ENCODE data around the gene SLC4A5.
"Not testable (repeated sequence)": the region's sequence is repeated elsewhere in the genome, so short reads cannot be mapped to it uniquely, and the experiment has no call there.

Gene SLC4A5

GRCh38 chr2:74194799-74195198 is 148.4 kb downstream of the SLC4A5 start:
- DNase-seq = no peak

- no peak for DNase-seq
Observed at GRCh38 chr2:74191596-74192380, 151.4 kb downstream of the SLC4A5 start.

DNA sequence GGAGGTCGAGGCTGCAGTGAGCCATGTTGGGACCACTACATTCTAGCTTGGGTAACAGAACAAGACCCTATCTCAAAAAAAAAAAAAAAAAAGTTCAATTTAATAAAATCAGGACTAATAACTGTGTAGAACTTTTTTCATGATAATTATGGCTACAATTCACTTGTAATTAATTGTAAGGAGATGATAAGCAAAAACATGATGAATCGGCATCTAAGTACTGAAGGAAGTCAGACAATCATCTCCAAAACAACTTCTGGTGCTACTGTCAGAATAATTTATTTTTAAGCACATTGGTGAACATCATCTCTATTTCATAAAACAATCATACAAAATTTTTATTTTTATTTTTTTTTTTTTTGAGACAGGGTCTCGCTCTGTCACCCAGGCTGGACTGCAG is 154.5 kb downstream of the SLC4A5 start:
- DNase-seq = no peak

DNA sequence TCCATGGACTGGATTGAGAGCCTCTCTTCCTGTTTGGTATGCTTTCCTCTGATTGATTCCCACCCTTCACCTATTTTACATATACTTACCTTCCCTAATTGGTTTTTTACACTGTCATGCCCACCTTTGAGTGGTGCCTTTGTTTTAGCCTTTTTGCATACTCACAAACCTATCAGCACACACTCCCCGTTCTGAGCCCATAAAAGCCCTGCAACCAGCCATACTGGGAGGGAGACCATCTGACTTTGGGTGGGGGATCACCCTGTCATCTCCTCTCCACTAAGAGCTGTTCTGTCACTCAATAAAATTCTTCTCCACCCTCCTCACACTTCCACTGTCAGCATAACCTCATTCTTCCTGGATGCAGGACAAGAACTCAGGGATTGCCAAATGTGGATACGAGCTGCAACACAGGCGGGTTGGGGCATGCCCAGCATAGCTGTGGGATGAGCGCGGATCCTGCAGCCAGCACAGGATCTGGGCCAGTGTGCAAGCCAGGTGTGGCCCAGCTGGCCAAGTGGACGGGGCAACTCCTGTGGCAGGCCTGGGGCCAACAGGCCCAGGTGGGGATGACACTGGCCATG is 155.1 kb downstream of the SLC4A5 start:
- no peak for DNase-seq

DNA sequence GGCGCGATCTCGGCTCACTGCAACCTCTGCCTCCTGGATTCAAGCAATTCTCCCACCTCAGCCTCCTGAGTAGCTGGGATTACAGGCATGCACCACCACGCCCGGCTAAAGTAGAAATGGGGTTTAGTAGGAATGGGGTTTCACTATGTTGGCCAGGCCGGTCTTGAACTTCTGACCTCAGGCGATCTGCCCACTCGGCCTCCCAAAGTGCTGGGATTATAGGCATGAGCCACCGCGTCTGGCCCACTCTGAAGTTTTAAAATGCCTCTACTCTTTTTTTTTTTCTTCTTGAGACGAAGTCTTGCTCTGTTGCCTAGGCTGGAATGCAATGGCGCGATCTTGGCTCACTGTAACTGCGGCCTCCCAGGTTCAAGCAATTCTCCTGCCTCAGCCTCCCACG is 156.5 kb downstream of the SLC4A5 start:
- not testable (repeated sequence) for DNase-seq

DNA sequence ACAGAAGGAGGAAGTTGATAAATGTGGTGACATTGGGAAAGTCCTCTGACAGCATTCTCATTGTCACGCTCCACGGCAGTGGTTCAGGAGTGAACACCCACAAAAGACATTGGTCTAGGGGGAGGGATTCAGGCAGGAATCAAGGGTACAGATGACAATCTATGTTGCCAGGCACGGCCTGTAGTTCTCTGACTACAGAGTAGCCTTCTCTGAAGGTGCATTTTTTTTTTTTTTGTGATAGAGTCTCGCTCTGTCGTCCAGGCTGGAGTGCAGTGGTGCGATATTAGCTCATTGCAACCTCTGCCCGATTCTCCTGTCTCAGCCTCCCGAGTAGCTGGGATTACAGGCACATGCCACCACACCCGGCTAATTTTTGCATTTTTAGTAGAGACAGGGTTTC is 157.2 kb downstream of the SLC4A5 start:
- peak; percentile 92 to 98 for DNase-seq

- no peak for DNase-seq
Observed at GRCh38 chr2:74183878-74184277, 159.3 kb downstream of the SLC4A5 start.

GRCh38 chr2:74181739-74182138 is 161.5 kb downstream of the SLC4A5 start:
- peak; percentile 96 to 100 for DNase-seq

DNA sequence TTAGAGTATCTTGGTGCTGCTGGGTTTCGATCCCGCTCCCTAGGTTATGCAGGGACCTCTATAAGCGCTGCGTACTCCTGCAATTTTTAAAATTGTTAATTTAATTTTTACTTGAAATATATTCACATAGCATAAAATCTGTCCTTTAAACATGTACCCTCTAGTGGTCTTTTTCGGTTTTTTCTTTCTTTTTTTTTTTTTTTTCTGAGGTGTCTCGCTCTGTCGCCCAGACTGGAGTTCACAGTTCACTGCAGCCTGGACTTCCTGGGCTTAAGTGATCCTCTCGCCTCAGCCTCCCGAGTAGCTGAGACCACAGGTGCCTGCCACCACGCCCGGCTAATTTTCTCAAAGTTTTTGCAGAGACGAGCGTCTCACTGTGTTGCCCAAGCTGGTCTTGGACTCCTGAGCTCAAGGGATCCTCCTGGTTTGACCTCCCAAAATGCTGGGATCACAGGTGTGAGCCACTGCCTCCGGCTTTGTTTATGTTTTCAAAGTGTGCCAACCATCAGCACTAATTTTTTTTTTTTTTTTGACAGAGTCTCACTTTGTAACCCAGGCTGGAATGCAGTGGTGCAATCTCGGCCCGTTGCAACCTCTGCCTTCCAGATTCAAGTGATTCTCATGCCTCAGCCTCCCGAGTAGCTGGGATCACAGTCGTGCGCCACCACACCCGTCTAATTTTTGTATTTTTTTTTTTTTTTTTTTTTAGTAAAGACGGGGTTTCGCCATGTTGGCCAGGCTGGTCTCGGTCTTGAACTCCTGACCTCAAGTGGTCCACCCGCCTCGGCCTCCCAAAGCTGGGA is 164.0 kb downstream of the SLC4A5 start:
- no peak for DNase-seq

- peak; percentile 98 to 99 for DNase-seq
Observed at GRCh38 chr2:74178211-74179062, 164.8 kb downstream of the SLC4A5 start, which contains the start of gene MOB1A. TSS of gene MOB1A (minus strand) at chr2:74178879. CDS start at chr2:74178674, 205 bp downstream.

DNA sequence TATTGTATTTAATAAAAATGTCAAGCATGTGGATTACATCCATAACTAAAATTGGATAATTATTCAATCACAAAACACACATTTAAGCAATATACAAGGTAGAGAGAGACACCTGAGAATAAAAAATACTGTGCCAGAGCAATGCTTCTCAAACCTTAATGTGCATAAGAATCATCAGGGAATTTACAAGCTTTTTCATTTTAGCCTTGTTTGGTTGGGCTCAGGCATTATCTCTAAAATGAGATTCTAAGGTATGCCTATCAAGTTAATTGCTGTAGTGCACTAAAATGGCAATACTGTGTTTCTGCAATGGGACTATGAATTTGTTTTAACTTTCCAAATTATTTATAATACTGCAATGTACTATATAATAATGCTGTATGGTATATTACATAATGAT is 165.5 kb downstream of the SLC4A5 start:
- no peak for DNase-seq

GRCh38 chr2:74174909-74175308 is 168.3 kb downstream of the SLC4A5 start:
- DNase-seq = no peak

DNA sequence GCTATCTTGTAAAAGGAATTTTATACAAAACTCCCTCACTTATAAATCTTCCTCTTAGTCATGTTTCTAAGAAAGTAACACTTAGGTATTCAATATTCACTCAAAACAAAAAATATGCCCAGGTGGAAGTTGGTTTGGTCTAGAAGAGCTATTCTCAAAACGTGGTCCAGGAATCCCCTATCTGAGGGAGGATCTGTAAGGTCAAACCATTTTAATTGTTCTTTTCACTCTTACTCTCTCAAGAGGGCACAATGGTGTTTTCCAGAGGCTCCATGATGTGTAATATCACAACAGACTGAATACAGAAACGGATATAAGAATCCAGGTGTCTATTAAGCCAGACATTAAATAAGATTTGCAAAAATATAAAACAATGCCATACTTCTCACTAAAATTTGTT is 174.5 kb downstream of the SLC4A5 start:
- DNase-seq = no peak

Measured in inflammatory macrophage treated with lipopolysaccharide for 1 hour (primary cell).